Left ventricle myocardium inferior (tissue), 1 donor: ENCODE results near the gene CIAO2B. TPM values are rescaled to one million over a fixed set of nuclear protein-coding genes. Genes with fewer than 3 reads are reported as not detected.
"Not testable (repeated sequence)": the region's sequence is repeated elsewhere in the genome, so short reads cannot be mapped to it uniquely, and the experiment has no call there.

ENCODE experiments used
- DNase-seq: peaks from one replicate; pipeline ENCODE4 v3.0.0-alpha.2; 2020
- H3K27ac ChIP-seq: fragments of 200-600 bp; replicated peaks from 2 replicates; pipeline ENCODE4 v1.8.0; 2021
- H3K27me3 ChIP-seq: fragments of 200-600 bp; 2 replicates; pipeline ENCODE4 v1.8.0; 2021; ENCODE audit warnings: low read depth
- H3K36me3 ChIP-seq: fragments of 200-600 bp; 2 replicates; pipeline ENCODE4 v1.8.0; 2021
- H3K4me1 ChIP-seq: fragments of 200-600 bp; 2 replicates; pipeline ENCODE4 v1.8.0; 2021
- H3K4me3 ChIP-seq: fragments of 200-600 bp; 2 replicates; pipeline ENCODE4 v1.8.0; 2021; ENCODE audit warnings: mild to moderate bottlenecking, moderate library complexity
- H3K9me3 ChIP-seq: fragments of 200-600 bp; replicated peaks from 2 replicates; pipeline ENCODE4 v1.8.0; 2021
- CTCF ChIP-seq: fragments of 200-600 bp; IDR thresholded peaks from 2 replicates; pipeline ENCODE4 v1.8.0; 2021; ENCODE audit warnings: antibody characterized with exemption, mild to moderate bottlenecking, borderline replicate concordance
- intact Hi-C: fragments of 100-400 bp; cut with micrococcal nuclease; formaldehyde crosslinking; loops from one replicate; pipeline ENCODE4 v1.11.0; 2022
- total RNA-seq: library from RNA; stranded (reverse); fragmentation: NEBNext Ultra II Directional; extraction: Animal tissue kit (Norgen Biotek cat#: 25700); gene quantifications from one replicate; pipeline ENCODE4 v1.2.1, GENCODE V29; 2021
- donor health status: DM: no; HTN: yes; CAD: no; lungs with severe emphysema.

Gene CIAO2B
- total RNA-seq, 1 donor from 2014 or later = 127 TPM

GRCh38 chr16:66948134-66948836 lies 14.1 kb upstream of the CIAO2B start:
- peaks cover 28% of the 10 kb centered on the region for H3K4me1 ChIP-seq
- TF ChIP-seq CTCF = no peak
- H3K27me3 ChIP-seq = peaks cover 28% of the 10 kb centered on the region
- H3K4me3 ChIP-seq = peak overlapping the region; percentile 67
- DNase-seq = no peak
- peaks cover 7% of the 10 kb centered on the region for H3K9me3 ChIP-seq
- peaks cover 11% of the 10 kb centered on the region for H3K36me3 ChIP-seq
- intact Hi-C loops = no loop called here
- no peak overlapping the region for H3K27ac ChIP-seq

GRCh38 chr16:66947302-66948065 lies 13.3 kb upstream of the CIAO2B start:
- H3K27ac ChIP-seq = no peak overlapping the region
- peaks cover 21% of the 10 kb centered on the region for H3K27me3 ChIP-seq
- peaks cover 28% of the 10 kb centered on the region for H3K4me1 ChIP-seq
- peak; percentile 90 for TF ChIP-seq CTCF
- H3K9me3 ChIP-seq = peaks cover 7% of the 10 kb centered on the region
- DNase-seq = peak; percentile 75
- peaks cover 19% of the 10 kb centered on the region for H3K36me3 ChIP-seq
- peak overlapping the region; percentile 67 for H3K4me3 ChIP-seq
- intact Hi-C loops = no loop called here

- TF ChIP-seq CTCF = no peak
- peaks cover 28% of the 10 kb centered on the region for H3K4me1 ChIP-seq
- H3K9me3 ChIP-seq = peaks cover 7% of the 10 kb centered on the region
- H3K27me3 ChIP-seq = peaks cover 16% of the 10 kb centered on the region
- no peak overlapping the region for H3K4me3 ChIP-seq
- intact Hi-C loops = no loop called here
- no peak overlapping the region for H3K27ac ChIP-seq
- no peak for DNase-seq
- H3K36me3 ChIP-seq = peaks cover 24% of the 10 kb centered on the region
Measured at GRCh38 chr16:66946974-66947301, 12.7 kb upstream of the CIAO2B start.

GRCh38 chr16:66946541-66946940 lies 12.3 kb upstream of the CIAO2B start:
- intact Hi-C loops = no loop called here

GRCh38 chr16:66945939-66946338 lies 11.7 kb upstream of the CIAO2B start:
- H3K4me1 ChIP-seq = peaks cover 28% of the 10 kb centered on the region
- no peak for TF ChIP-seq CTCF
- no peak for DNase-seq
- no peaks in the 10 kb centered on the region for H3K9me3 ChIP-seq
- peaks cover 34% of the 10 kb centered on the region for H3K36me3 ChIP-seq
- peaks cover 6% of the 10 kb centered on the region for H3K27me3 ChIP-seq
- no peak overlapping the region for H3K27ac ChIP-seq
- intact Hi-C loops = no loop called here
- no peak overlapping the region for H3K4me3 ChIP-seq

More at GRCh38 chr16:66946541-66946940, 12.3 kb upstream of the CIAO2B start:
- no peak for DNase-seq
- TF ChIP-seq CTCF = no peak
- Histone ChIP-seq H3K9me3 (peaks cover 4% of the 10 kb centered on the region), H3K27ac (no peak overlapping the region), H3K4me1 (peaks cover 28% of the 10 kb centered on the region), H3K27me3 (peaks cover 12% of the 10 kb centered on the region), H3K36me3 (peaks cover 28% of the 10 kb centered on the region), H3K4me3 (no peak overlapping the region)

- peaks cover 44% of the 10 kb centered on the region for H3K36me3 ChIP-seq
- DNase-seq, H3K4me3 ChIP-seq, intact Hi-C loops, H3K27ac ChIP-seq, H3K9me3 ChIP-seq, H3K27me3 ChIP-seq: not testable (repeated sequence)
- peaks cover 28% of the 10 kb centered on the region for H3K4me1 ChIP-seq
Measured at GRCh38 chr16:66944971-66945370, 10.8 kb upstream of the CIAO2B start.
